ENCODE measurements around the gene NUDT5. TPM values are rescaled to one million over a fixed set of nuclear protein-coding genes. Genes with fewer than 3 reads are reported as not detected.

The NUDT5 gene
- total and polyA plus RNA-seq, 2 of the 13 experiments (the other 11 are each of a cell fraction or from before 2014, with no cell fraction given): 79.6 to 134 TPM

DNA sequence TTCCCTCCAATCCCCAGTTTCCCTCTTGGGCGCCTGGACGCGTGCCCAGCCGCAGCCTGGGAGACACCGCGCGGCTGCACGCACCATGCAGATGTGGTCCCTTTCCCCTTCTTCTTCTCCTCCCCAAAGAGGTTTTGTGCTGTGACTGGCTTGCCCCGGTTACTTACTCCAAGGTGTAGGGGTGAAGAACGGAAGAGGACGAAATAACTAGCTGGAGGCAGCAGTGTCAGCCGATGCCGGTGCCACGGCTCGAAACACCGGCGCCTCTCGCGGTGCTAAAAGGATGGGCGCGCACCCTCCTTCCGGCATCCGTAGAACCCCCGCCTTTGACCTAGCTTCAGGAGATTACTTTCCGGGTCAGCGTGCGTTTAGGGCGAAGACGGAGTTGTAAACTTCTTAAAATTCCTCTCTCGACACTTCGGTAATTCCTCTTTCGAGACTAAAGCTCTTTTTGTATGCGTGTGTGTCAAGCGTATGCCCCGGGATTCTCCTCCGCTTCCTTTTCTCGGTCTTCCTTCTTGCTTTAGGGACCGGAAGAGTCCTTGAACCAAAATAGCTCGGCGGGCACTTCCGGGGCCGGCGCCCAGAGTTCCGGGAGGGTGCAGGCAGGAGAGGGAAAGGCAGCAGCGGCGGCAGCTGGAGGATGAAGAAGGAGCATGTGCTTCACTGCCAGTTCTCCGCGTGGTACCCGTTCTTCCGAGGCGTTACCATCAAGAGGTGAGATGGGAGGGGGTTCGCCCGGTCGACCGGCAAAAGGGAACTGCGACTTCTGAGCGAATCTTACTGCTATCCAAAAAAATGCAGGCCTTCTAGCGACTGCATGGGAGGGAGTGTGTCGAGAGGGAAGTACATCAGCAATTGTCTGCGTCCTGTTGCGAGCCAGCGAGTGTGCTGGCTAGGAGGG is at the start of gene NUDT5, which contains the start of gene CDC123 (continued):
- TF ChIP-seq PHF20 (CRISPR knock-in tag; IDR thresholded peaks at IDR 0.05) (peak; percentile 96), RFXANK (CRISPR knock-in tag; IDR thresholded peaks at IDR 0.05) (no peak), IKZF1 (IDR thresholded peaks at IDR 0.05) (no peak), SP2 (CRISPR knock-in tag; IDR thresholded peaks at IDR 0.05) (peak; percentile 52), SYNCRIP (IDR thresholded peaks at IDR 0.05; ENCODE audit: insufficient read depth, low read depth, low read length) (no peak), ZNF296 (CRISPR knock-in tag; conservative IDR thresholded peaks at IDR 0.05) (0 out of 2 replicates have a peak, but pooled peaks have one; percentile 36), NKX3-1 (CRISPR knock-in tag; IDR thresholded peaks at IDR 0.05) (no peak; the same call in 1 of the 2 replicates), MAFF (IDR thresholded peaks at IDR 0.05; ENCODE audit: low read depth, low read length) (0 out of 2 replicates have a peak, but pooled peaks have one; percentile 17), ZNF776 (CRISPR knock-in tag; IDR thresholded peaks at IDR 0.05) (peak; percentile 49), ZNF841 (CRISPR knock-in tag; IDR thresholded peaks at IDR 0.05; ENCODE audit: borderline replicate concordance) (no peak), ZNF709 (CRISPR knock-in tag; IDR thresholded peaks at IDR 0.05) (peak; percentile 65; the same call in 1 of the 2 replicates), MAZ (IDR thresholded peaks at IDR 0.05; ENCODE audit: borderline replicate concordance, low read depth, low read length) (peak; percentile 47; the same call in 1 of the 2 replicates), MAZ (CRISPR knock-in tag; IDR thresholded peaks at IDR 0.05; ENCODE audit: low read depth) (peak; percentile 86)
- TF ChIP-seq, protein P1, sequence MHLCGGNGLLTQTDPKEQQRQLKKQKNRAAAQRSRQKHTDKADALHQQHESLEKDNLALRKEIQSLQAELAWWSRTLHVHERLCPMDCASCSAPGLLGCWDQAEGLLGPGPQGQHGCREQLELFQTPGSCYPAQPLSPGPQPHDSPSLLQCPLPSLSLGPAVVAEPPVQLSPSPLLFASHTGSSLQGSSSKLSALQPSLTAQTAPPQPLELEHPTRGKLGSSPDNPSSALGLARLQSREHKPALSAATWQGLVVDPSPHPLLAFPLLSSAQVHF (CRISPR knock-in tag; IDR thresholded peaks at IDR 0.05): no peak; the same call in 1 of the 2 replicates
- TF ChIP-seq, protein P2, sequence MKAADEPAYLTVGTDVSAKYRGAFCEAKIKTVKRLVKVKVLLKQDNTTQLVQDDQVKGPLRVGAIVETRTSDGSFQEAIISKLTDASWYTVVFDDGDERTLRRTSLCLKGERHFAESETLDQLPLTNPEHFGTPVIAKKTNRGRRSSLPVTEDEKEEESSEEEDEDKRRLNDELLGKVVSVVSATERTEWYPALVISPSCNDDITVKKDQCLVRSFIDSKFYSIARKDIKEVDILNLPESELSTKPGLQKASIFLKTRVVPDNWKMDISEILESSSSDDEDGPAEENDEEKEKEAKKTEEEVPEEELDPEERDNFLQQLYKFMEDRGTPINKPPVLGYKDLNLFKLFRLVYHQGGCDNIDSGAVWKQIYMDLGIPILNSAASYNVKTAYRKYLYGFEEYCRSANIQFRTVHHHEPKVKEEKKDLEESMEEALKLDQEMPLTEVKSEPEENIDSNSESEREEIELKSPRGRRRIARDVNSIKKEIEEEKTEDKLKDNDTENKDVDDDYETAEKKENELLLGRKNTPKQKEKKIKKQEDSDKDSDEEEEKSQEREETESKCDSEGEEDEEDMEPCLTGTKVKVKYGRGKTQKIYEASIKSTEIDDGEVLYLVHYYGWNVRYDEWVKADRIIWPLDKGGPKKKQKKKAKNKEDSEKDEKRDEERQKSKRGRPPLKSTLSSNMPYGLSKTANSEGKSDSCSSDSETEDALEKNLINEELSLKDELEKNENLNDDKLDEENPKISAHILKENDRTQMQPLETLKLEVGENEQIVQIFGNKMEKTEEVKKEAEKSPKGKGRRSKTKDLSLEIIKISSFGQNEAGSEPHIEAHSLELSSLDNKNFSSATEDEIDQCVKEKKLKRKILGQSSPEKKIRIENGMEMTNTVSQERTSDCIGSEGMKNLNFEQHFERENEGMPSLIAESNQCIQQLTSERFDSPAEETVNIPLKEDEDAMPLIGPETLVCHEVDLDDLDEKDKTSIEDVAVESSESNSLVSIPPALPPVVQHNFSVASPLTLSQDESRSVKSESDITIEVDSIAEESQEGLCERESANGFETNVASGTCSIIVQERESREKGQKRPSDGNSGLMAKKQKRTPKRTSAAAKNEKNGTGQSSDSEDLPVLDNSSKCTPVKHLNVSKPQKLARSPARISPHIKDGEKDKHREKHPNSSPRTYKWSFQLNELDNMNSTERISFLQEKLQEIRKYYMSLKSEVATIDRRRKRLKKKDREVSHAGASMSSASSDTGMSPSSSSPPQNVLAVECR (CRISPR knock-in tag; IDR thresholded peaks at IDR 0.05; ENCODE audit: borderline replicate concordance): peak; percentile 92
- TF ChIP-seq, protein P3, sequence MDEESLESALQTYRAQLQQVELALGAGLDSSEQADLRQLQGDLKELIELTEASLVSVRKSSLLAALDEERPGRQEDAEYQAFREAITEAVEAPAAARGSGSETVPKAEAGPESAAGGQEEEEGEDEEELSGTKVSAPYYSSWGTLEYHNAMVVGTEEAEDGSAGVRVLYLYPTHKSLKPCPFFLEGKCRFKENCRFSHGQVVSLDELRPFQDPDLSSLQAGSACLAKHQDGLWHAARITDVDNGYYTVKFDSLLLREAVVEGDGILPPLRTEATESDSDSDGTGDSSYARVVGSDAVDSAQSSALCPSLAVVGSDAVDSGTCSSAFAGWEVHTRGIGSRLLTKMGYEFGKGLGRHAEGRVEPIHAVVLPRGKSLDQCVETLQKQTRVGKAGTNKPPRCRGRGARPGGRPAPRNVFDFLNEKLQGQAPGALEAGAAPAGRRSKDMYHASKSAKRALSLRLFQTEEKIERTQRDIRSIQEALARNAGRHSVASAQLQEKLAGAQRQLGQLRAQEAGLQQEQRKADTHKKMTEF (CRISPR knock-in tag; IDR thresholded peaks at IDR 0.05): no peak; the same call in 1 of the 2 replicates
- TF ChIP-seq, protein P4, sequence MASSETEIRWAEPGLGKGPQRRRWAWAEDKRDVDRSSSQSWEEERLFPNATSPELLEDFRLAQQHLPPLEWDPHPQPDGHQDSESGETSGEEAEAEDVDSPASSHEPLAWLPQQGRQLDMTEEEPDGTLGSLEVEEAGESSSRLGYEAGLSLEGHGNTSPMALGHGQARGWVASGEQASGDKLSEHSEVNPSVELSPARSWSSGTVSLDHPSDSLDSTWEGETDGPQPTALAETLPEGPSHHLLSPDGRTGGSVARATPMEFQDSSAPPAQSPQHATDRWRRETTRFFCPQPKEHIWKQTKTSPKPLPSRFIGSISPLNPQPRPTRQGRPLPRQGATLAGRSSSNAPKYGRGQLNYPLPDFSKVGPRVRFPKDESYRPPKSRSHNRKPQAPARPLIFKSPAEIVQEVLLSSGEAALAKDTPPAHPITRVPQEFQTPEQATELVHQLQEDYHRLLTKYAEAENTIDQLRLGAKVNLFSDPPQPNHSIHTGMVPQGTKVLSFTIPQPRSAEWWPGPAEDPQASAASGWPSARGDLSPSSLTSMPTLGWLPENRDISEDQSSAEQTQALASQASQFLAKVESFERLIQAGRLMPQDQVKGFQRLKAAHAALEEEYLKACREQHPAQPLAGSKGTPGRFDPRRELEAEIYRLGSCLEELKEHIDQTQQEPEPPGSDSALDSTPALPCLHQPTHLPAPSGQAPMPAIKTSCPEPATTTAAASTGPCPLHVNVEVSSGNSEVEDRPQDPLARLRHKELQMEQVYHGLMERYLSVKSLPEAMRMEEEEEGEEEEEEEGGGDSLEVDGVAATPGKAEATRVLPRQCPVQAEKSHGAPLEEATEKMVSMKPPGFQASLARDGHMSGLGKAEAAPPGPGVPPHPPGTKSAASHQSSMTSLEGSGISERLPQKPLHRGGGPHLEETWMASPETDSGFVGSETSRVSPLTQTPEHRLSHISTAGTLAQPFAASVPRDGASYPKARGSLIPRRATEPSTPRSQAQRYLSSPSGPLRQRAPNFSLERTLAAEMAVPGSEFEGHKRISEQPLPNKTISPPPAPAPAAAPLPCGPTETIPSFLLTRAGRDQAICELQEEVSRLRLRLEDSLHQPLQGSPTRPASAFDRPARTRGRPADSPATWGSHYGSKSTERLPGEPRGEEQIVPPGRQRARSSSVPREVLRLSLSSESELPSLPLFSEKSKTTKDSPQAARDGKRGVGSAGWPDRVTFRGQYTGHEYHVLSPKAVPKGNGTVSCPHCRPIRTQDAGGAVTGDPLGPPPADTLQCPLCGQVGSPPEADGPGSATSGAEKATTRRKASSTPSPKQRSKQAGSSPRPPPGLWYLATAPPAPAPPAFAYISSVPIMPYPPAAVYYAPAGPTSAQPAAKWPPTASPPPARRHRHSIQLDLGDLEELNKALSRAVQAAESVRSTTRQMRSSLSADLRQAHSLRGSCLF (CRISPR knock-in tag; IDR thresholded peaks at IDR 0.05; ENCODE audit: borderline replicate concordance): no peak; the same call in 1 of the 2 replicates

All from HepG2 (cell line).